Panc1 (cell line): ENCODE data around the gene CACNG1. TPM values are rescaled to one million over a fixed set of nuclear protein-coding genes. Genes with fewer than 3 reads are reported as not detected.

Experiments
- ATAC-seq: fragments of 200-7000 bp; cut with Tn5 transposase; 2 replicates; pipeline ENCODE4 v1.9.1; 2020; ENCODE audit warnings: mild to moderate bottlenecking, moderate library complexity
- BruUV-seq: library from RNA; stranded (reverse); fragments of 400-500 nt; replicated peaks from 2 replicates; lab custom pipeline; 2021; lab: Mats Ljungman, UMichigan
- CTCF ChIA-PET: fragments of 300-600 bp; sonication (Branson Sonifier 250); formaldehyde crosslinking; loops from one replicate; lab custom pipeline; 2022; ENCODE audit warnings: antibody characterized with exemption; lab: Charles Lee
- POLR2A ChIA-PET: fragments of 300-600 bp; sonication (Branson Sonifier 250); formaldehyde crosslinking; loops from one replicate; lab custom pipeline; 2022; ENCODE audit warnings: antibody characterized with exemption; lab: Charles Lee
- DNase-seq: peaks from one replicate; pipeline ENCODE4 v3.0.0-alpha.2; 2010; ENCODE audit warnings: low read depth, low spot score
- H3K27ac ChIP-seq: 2 replicates; pipeline ENCODE4 v1.5.1; 2011; ENCODE audit warnings: mild to moderate bottlenecking, low read length, inconsistent platforms
- H3K27me3 ChIP-seq: fragments of 200-500 bp; sonication (Bioruptor generic); 2 replicates; pipeline ENCODE4 v1.6.0; 2014; ENCODE audit warnings: low read length, inconsistent platforms; ENCODE audit not compliant: control insufficient read depth, insufficient read depth
- H3K36me3 ChIP-seq: fragments of 200-500 bp; sonication (Bioruptor generic); 2 replicates; pipeline ENCODE4 v1.5.1; 2014; ENCODE audit warnings: inconsistent platforms, mild to moderate bottlenecking, low read length, moderate library complexity; ENCODE audit not compliant: control insufficient read depth, insufficient read depth
- H3K4me1 ChIP-seq: 2 replicates; pipeline ENCODE4 v1.5.1; 2011; ENCODE audit warnings: inconsistent platforms, mild to moderate bottlenecking, low read length, moderate library complexity; ENCODE audit not compliant: control insufficient read depth, insufficient read depth
- H3K4me3 ChIP-seq, 2 experiments: 2 replicates each; pipeline ENCODE4 v1.5.1; 2011 to 2012; ENCODE audit warnings: low read depth in 2 of 2, low read length in 2 of 2, mild to moderate bottlenecking in 2 of 2, inconsistent platforms in 1 of 2, moderate library complexity in 1 of 2
- H3K9me3 ChIP-seq: fragments of 200-500 bp; sonication (Bioruptor generic); 2 replicates; pipeline ENCODE4 v1.5.1; 2014; ENCODE audit warnings: low read depth, mild to moderate bottlenecking, inconsistent platforms, low read length, moderate library complexity; ENCODE audit not compliant: control insufficient read depth, insufficient read depth
- CTCF ChIP-seq: fragments of 450-650 bp; IDR thresholded peaks from 2 replicates; pipeline ENCODE4 v1.5.1; 2017; ENCODE audit warnings: mild to moderate bottlenecking
- POLR2AphosphoS5 ChIP-seq: IDR thresholded peaks from 2 replicates; pipeline ENCODE4 v1.6.1; 2012; ENCODE audit warnings: mild to moderate bottlenecking, low read depth, low read length, moderate library complexity
- REST ChIP-seq, 2 experiments: IDR thresholded peaks; 2 replicates each; pipeline ENCODE4 v1.6.1; 2011 to 2012; ENCODE audit warnings: low read depth in 2 of 2, control low read depth in 1 of 2, low read length in 1 of 2, mild to moderate bottlenecking in 1 of 2, moderate library complexity in 1 of 2; ENCODE audit not compliant: insufficient read depth in 1 of 2
- SIN3A ChIP-seq: IDR thresholded peaks from 2 replicates; pipeline ENCODE4 v1.6.1; 2012; ENCODE audit warnings: low read depth, mild to moderate bottlenecking, low read length, moderate library complexity, borderline replicate concordance; ENCODE audit not compliant: insufficient read depth
- TCF7L2 ChIP-seq: IDR thresholded peaks from 2 replicates; pipeline ENCODE4 v1.6.1; 2011; ENCODE audit warnings: mild to moderate bottlenecking, low read depth, low read length, inconsistent platforms
- in situ Hi-C: cut with HindIII; loops from 2 replicates; pipeline ENCODE4 v1.10.0; 2016; ENCODE audit warnings: low sequenced_read_pairs, low pct_unique_long_range_greater_than_20kb
- intact Hi-C: fragments of 100-400 bp; cut with micrococcal nuclease; formaldehyde crosslinking; loops from one replicate; pipeline ENCODE4 v1.10.0; 2022; ENCODE audit not compliant: unreplicated experiment
- total RNA-seq: library from RNA; stranded (reverse); gene quantifications from one replicate; pipeline ENCODE4 v1.2.1, GENCODE V29; 2021; ENCODE audit not compliant: unreplicated experiment

Gene CACNG1
- total RNA-seq, 1 experiment from 2014 or later, result 0.13 TPM

GRCh38 chr17:67068999-67069398 is 24.6 kb downstream of the CACNG1 start:
- in situ Hi-C loops, result no loop called here

GRCh38 chr17:67069603-67070136 is 25.3 kb downstream of the CACNG1 start:
- ATAC-seq (no peak), DNase-seq (no peak)
- no TSS peak for BruUV-seq
- no peaks in the 10 kb centered on the region for H3K9me3 ChIP-seq
- in situ Hi-C loops (no loop called here), intact Hi-C loops (no loop called here)
- no peaks in the 10 kb centered on the region for H3K4me1 ChIP-seq
- H3K27me3 ChIP-seq, result no peaks in the 10 kb centered on the region
- no peak overlapping the region for H3K4me3 ChIP-seq
- H3K27ac ChIP-seq, result no peak overlapping the region
- ChIA-PET CTCF (no interaction called here), POLR2A (interaction anchor here (0.6 to 0.7 kb wide), 2 partner anchors 713 to 837 kb away, joined by 4 to 6 read pairs; no protein-coding TSS in a partner anchor)
- no peak for TF ChIP-seq TCF7L2
- TF ChIP-seq SIN3A, result no peak
- no peak for TF ChIP-seq POLR2AphosphoS5
- no peak for TF ChIP-seq REST (IDR thresholded peaks at IDR 0.05; ENCODE audit: insufficient read depth in 1 of 2, low read depth in 2 of 2, low read length in 1 of 2)
- no peak for TF ChIP-seq CTCF
- H3K36me3 ChIP-seq, result no peaks in the 10 kb centered on the region

More at GRCh38 chr17:67068999-67069398, 24.6 kb downstream of the CACNG1 start:
- POLR2A ChIA-PET, result interaction anchor here (0.7 kb wide), 1 partner anchor 713 kb away, joined by 6 read pairs; no protein-coding TSS in a partner anchor
- CTCF ChIA-PET, result no interaction called here
- Histone ChIP-seq H3K27ac (no peak overlapping the region), H3K4me1 (no peaks in the 10 kb centered on the region), H3K27me3 (no peaks in the 10 kb centered on the region), H3K36me3 (no peaks in the 10 kb centered on the region), H3K4me3 (no peak overlapping the region), H3K9me3 (no peaks in the 10 kb centered on the region)
- TF ChIP-seq POLR2AphosphoS5 (no peak), CTCF (no peak), REST (IDR thresholded peaks at IDR 0.05; ENCODE audit: insufficient read depth in 1 of 2, low read depth in 2 of 2, low read length in 1 of 2) (no peak), SIN3A (no peak), TCF7L2 (no peak)
- BruUV-seq, result no TSS peak
- DNase-seq, result no peak
- ATAC-seq, result no peak
- intact Hi-C loops, result no loop called here
